ENCODE data around the gene CSRP3.

GRCh38 chr11:19181531-19182261, 20.1 kb downstream of the CSRP3 start:
- no peak for TF ChIP-seq CTCF (IDR thresholded peaks at IDR 0.05; ENCODE audit: low read depth, low read length, missing input control)
- no peak for TF ChIP-seq REST (IDR thresholded peaks at IDR 0.05)
- TF ChIP-seq SP1 (IDR thresholded peaks at IDR 0.05), result no peak
- TF ChIP-seq RXRA (IDR thresholded peaks at IDR 0.05), result no peak
- no peak for TF ChIP-seq GABPA (IDR thresholded peaks at IDR 0.05 in 1 of 2, conservative IDR thresholded peaks at IDR 0.05 in 1 of 2)

Measured in liver (tissue), 3 donors.